ENCODE data around the gene HOMER1.

GRCh38 chr5:79507251-79508205 is 6.4 kb downstream of the HOMER1 start:
- TF ChIP-seq CTCF (IDR thresholded peaks at IDR 0.05; ENCODE audit: low read depth, low read length, poor library complexity, severe bottlenecking) (no peak), EZH2phosphoT487 (IDR thresholded peaks at IDR 0.05; ENCODE audit: borderline replicate concordance, low read length) (no peak)
